ENCODE data around the gene OS9. TPM values are rescaled to one million over a fixed set of nuclear protein-coding genes. Genes with fewer than 3 reads are reported as not detected.

Gene OS9
- total and polyA plus RNA-seq, 4 donors: 139 to 253 (median 230) TPM

DNA sequence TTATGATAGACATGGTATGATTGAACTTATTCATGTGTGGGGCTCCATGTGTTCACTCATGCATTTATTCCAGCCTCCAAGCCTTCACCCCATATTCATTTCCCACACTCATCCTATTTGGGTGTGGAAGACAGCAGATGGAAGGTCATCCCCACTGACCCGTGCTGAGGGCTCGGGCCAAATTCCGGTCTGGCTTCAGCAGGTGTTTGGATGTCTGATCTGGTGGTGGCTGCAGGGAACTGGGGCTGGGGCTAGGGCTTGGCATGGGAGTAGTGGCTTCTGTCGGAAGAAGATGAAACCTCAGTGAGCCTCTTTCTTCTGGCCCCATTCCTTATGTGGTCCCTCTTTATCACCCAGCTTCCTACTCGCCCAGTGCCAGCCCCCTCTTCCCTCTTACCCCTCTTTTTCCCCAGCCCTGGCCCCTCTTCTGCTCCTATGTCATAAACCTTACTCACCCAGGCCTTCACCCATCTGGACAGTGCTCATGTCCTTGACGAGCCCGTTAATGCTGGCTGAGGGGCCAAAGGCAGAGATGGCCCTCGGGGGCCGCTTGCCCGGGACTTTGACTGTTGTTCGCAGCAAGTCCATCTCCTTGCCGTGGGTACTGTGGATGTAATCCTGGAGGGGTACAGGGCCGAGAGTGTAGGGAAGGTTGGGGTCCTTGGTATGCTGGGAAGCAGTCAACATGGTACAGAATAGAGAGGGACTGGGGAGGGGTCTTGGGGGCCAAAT lies 36.6 kb downstream of the OS9 start:
- Histone ChIP-seq H3K36me3 (ENCODE audit: control insufficient read depth in 1 of 2, insufficient read depth in 2 of 2, low read length in 1 of 2) (no peaks in the 10 kb centered on the region), H3K4me3 (ENCODE audit: low read length in 2 of 2) (no peak overlapping the region), H3K27ac (ENCODE audit: low read depth in 1 of 2, low read length in 2 of 2) (no peak overlapping the region), H3K4me1 (ENCODE audit: control insufficient read depth in 1 of 2, insufficient read depth in 2 of 2, low read length in 2 of 2) (no peaks in the 10 kb centered on the region), H3K27me3 (ENCODE audit: control insufficient read depth in 1 of 2, insufficient read depth in 2 of 2, low read length in 1 of 2) (no peaks in the 10 kb centered on the region), H3K9me3 (ENCODE audit: control insufficient read depth, low read length) (no peaks in the 10 kb centered on the region)
- intact Hi-C loops (cut with DNase I): no loop called here
- WGBS, 2 donors: 76 to 78% methylated on average over 13 of the region's 13 CpGs
- no peak for ATAC-seq (ENCODE audit: low FRiP score)
- DNase-seq: no peak

DNA sequence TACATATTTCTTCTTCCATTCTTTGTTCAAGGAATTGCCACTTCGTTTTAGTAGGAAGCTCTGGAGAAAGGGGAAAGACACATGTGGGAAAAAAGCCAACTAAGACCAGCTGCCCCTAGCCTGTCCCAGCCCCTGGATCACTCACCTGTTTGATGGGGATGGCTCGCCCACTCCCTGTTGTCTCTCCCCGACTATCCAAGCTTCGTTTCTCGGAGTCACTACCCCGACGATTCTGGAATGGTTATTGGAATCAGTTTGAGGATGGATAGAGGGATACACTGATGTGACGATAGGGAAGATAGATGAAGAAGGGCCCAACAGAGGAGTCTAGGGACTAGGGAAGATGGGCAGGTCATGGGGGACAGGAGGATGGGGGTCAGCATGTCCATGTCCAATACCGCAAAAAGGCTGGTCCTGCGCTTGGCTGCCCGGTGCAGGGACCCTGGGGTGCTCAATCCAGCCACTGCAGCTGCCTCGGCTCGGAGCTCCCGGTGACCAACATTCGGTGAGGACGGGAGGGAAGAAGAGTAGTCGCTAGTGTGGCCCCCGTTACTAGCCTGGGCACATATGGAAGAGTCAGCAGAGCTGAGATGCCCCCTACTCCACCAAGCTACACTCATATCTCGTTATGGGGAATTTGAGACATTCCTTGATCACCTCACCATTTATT lies 37.6 kb downstream of the OS9 start:
- Histone ChIP-seq H3K9me3 (ENCODE audit: control insufficient read depth, low read length) (no peaks in the 10 kb centered on the region), H3K4me1 (ENCODE audit: control insufficient read depth in 1 of 2, insufficient read depth in 2 of 2, low read length in 2 of 2) (no peaks in the 10 kb centered on the region), H3K4me3 (ENCODE audit: low read length in 2 of 2) (no peak overlapping the region), H3K27me3 (ENCODE audit: control insufficient read depth in 1 of 2, insufficient read depth in 2 of 2, low read length in 1 of 2) (no peaks in the 10 kb centered on the region), H3K36me3 (ENCODE audit: control insufficient read depth in 1 of 2, insufficient read depth in 2 of 2, low read length in 1 of 2) (no peaks in the 10 kb centered on the region), H3K27ac (ENCODE audit: low read depth in 1 of 2, low read length in 2 of 2) (no peak overlapping the region)
- ATAC-seq (ENCODE audit: low FRiP score) (no peak), DNase-seq (no peak)
- WGBS, 2 donors: 74 to 81% methylated on average over 19 of the region's 19 CpGs
- intact Hi-C loops (cut with DNase I): no loop called here

DNA sequence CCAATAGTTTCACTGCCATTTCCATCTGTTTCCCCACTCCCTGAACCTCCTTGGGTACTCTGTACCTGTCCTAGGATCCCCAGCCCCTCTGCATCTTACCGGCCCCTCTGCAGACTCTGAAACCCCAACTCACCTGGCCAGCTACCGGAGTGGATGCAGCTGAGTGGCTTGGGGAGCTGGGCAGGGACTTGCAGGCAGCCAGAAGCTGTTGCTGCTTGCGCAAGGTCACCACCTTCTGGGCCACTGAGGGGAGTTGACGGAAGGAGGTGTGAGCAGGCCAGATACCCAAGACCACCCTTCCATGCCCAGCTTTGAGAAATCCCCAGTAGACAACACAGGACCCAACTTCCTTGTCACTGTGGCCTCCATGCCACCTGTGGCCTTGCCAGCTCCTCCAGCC lies 38.3 kb downstream of the OS9 start:
- intact Hi-C loops (cut with DNase I): no loop called here
- no peak for ATAC-seq (ENCODE audit: low FRiP score)
- no peak for DNase-seq
- Histone ChIP-seq H3K4me3 (ENCODE audit: low read length in 2 of 2) (no peak overlapping the region), H3K4me1 (ENCODE audit: control insufficient read depth in 1 of 2, insufficient read depth in 2 of 2, low read length in 2 of 2) (no peaks in the 10 kb centered on the region), H3K36me3 (ENCODE audit: control insufficient read depth in 1 of 2, insufficient read depth in 2 of 2, low read length in 1 of 2) (no peaks in the 10 kb centered on the region), H3K27ac (ENCODE audit: low read depth in 1 of 2, low read length in 2 of 2) (no peak overlapping the region), H3K9me3 (ENCODE audit: control insufficient read depth, low read length) (no peaks in the 10 kb centered on the region), H3K27me3 (ENCODE audit: control insufficient read depth in 1 of 2, insufficient read depth in 2 of 2, low read length in 1 of 2) (no peaks in the 10 kb centered on the region)
- 63 to 69% methylated on average over 4 of the region's 4 CpGs for WGBS, 2 donors

DNA sequence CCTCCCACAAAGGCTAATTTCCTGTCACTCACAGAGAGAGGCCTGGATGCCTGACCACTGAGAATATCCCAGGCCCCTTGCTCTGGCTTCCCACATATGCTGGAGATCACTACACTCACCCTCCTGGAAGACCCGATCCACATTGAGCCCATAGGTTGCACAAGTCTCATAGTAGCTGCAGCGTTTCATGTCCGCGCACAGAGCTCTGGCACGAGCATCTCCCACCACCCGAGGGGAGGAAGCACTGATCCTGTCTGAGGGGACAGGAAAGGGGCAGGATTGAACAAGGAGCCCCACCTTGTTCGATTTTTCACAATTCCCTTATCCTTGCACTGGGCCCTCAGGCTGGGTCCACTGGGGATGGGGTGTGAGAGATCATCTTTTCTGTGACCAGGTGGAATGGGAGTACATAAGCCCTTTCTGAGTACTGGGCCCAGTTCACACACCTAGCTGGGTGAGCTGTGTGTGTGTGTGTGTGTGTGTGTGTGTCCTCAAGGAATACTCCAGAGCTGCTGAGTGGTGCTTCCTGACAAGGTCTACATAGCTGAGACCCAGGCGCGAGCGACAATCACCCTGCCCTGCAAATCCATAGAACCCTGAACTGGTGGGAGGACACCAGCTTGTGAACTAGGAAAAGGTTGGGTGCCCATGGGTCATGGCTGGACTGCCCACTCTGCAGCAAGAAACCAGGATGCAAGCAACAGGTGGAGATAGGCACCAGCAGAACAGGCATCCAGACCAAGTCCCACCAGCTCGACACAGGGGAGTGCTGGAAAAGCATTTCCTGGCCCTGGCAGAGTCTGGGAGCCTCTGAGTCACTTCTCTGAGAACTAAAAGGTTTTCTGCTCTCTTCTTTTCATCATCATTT lies 39.0 kb downstream of the OS9 start:
- no peaks in the 10 kb centered on the region for H3K36me3 ChIP-seq (ENCODE audit: control insufficient read depth in 1 of 2, insufficient read depth in 2 of 2, low read length in 1 of 2)
- 79 to 84% methylated on average over 11 of the region's 11 CpGs for WGBS, 2 donors
- no peaks in the 10 kb centered on the region for H3K4me1 ChIP-seq (ENCODE audit: control insufficient read depth in 1 of 2, insufficient read depth in 2 of 2, low read length in 2 of 2)
- H3K9me3 ChIP-seq (ENCODE audit: control insufficient read depth, low read length): no peaks in the 10 kb centered on the region
- no peak overlapping the region for H3K27ac ChIP-seq (ENCODE audit: low read depth in 1 of 2, low read length in 2 of 2)
- no peak overlapping the region for H3K4me3 ChIP-seq (ENCODE audit: low read length in 2 of 2)
- DNase-seq: no peak
- intact Hi-C loops (cut with DNase I): no loop called here
- no peak for ATAC-seq (ENCODE audit: low FRiP score)
- no peaks in the 10 kb centered on the region for H3K27me3 ChIP-seq (ENCODE audit: control insufficient read depth in 1 of 2, insufficient read depth in 2 of 2, low read length in 1 of 2)

DNA sequence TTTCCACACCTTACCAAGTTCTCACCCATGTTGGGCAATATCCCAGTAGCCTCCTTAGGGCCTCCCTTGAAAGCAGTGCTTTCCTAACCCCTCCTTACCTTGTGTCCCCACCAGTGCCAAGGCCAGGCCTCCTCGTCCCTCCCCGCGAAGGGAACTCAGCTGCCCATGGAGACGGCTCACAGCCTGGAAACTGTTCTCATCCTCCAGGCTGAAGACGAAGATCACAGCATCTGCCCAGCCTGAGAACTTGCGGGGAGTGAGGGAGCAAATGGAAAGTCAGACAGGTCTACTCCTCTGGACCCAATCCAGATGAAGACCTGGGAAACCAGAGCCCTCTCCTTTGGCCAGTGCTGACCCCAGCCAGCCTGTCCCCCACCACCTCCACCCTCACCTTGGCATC lies 40.0 kb downstream of the OS9 start:
- DNase-seq: no peak
- no peaks in the 10 kb centered on the region for H3K36me3 ChIP-seq (ENCODE audit: control insufficient read depth in 1 of 2, insufficient read depth in 2 of 2, low read length in 1 of 2)
- H3K27me3 ChIP-seq (ENCODE audit: control insufficient read depth in 1 of 2, insufficient read depth in 2 of 2, low read length in 1 of 2): no peaks in the 10 kb centered on the region
- ATAC-seq (ENCODE audit: low FRiP score): no peak
- no peaks in the 10 kb centered on the region for H3K9me3 ChIP-seq (ENCODE audit: control insufficient read depth, low read length)
- WGBS, 2 donors: 64 to 74% methylated on average over 6 of the region's 6 CpGs
- no peaks in the 10 kb centered on the region for H3K4me1 ChIP-seq (ENCODE audit: control insufficient read depth in 1 of 2, insufficient read depth in 2 of 2, low read length in 2 of 2)
- no peak overlapping the region for H3K27ac ChIP-seq (ENCODE audit: low read depth in 1 of 2, low read length in 2 of 2)
- no peak overlapping the region for H3K4me3 ChIP-seq (ENCODE audit: low read length in 2 of 2)
- intact Hi-C loops (cut with DNase I): no loop called here

DNA sequence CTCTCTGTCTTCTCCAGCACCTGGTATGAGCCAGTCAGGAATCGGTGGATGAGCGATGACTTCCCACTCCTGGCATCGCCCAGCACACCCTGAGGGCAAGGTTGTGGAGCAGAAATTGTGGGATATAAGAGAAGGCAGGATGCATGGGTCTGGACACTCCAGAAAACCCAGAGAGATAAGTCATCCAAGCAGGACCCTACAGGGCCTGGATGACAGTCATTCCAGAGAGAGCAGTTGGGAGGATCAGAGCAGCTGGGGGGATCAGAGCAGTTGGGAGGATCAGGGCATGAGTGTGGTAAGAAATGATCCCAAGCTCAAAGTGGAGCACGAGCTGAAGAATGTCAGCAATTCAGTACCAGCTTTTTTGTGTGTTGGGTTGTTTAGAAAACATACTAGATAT lies 40.7 kb downstream of the OS9 start:
- intact Hi-C loops (cut with DNase I): no loop called here
- no peak overlapping the region for H3K27ac ChIP-seq (ENCODE audit: low read depth in 1 of 2, low read length in 2 of 2)
- ATAC-seq (ENCODE audit: low FRiP score) (no peak), DNase-seq (no peak)
- no peaks in the 10 kb centered on the region for H3K27me3 ChIP-seq (ENCODE audit: control insufficient read depth in 1 of 2, insufficient read depth in 2 of 2, low read length in 1 of 2)
- no peaks in the 10 kb centered on the region for H3K9me3 ChIP-seq (ENCODE audit: control insufficient read depth, low read length)
- no peaks in the 10 kb centered on the region for H3K36me3 ChIP-seq (ENCODE audit: control insufficient read depth in 1 of 2, insufficient read depth in 2 of 2, low read length in 1 of 2)
- H3K4me3 ChIP-seq (ENCODE audit: low read length in 2 of 2): no peak overlapping the region
- no peaks in the 10 kb centered on the region for H3K4me1 ChIP-seq (ENCODE audit: control insufficient read depth in 1 of 2, insufficient read depth in 2 of 2, low read length in 2 of 2)
- 76 to 89% methylated on average over 4 of the region's 4 CpGs for WGBS, 2 donors

DNA sequence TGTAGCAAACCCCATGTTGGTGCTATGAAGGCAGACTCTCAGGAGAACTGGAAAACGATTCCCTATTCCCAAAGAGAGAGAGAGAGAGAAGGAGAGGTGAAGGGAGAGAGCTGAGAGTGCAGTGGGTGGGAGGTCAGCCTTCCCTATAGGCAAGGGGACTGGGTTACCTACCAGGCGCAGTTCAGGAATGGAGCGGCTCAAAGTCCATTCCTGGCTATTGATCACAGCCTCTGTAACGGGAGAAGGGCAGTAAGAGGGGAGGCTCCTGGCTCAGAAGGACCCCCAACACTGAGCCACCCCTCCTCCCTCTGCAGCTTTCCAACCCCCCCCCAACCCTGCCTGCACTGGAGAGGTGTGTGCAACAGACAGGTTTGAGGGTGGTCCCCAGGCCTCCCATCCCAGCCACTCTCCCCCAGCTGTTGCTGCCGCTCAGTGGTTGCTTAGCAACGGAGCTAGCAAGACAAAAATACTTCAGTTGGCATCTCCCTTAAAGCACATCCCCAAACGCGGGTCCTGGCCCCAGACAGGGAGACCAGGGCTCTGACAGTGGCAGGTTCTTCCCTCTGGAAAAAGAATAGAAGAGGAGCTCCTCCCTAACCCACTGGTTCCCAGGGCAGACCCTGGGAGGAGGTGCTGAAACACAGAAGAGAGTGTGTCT lies 41.4 kb downstream of the OS9 start:
- ATAC-seq (ENCODE audit: low FRiP score) (no peak), DNase-seq (no peak)
- Histone ChIP-seq H3K36me3 (ENCODE audit: control insufficient read depth in 1 of 2, insufficient read depth in 2 of 2, low read length in 1 of 2) (no peaks in the 10 kb centered on the region), H3K27me3 (ENCODE audit: control insufficient read depth in 1 of 2, insufficient read depth in 2 of 2, low read length in 1 of 2) (no peaks in the 10 kb centered on the region), H3K4me3 (ENCODE audit: low read length in 2 of 2) (no peak overlapping the region), H3K27ac (ENCODE audit: low read depth in 1 of 2, low read length in 2 of 2) (no peak overlapping the region), H3K4me1 (ENCODE audit: control insufficient read depth in 1 of 2, insufficient read depth in 2 of 2, low read length in 2 of 2) (no peaks in the 10 kb centered on the region), H3K9me3 (ENCODE audit: control insufficient read depth, low read length) (no peaks in the 10 kb centered on the region)
- 13 to 14% methylated on average over 8 of the region's 8 CpGs for WGBS, 2 donors
- intact Hi-C loops (cut with DNase I): no loop called here

DNA sequence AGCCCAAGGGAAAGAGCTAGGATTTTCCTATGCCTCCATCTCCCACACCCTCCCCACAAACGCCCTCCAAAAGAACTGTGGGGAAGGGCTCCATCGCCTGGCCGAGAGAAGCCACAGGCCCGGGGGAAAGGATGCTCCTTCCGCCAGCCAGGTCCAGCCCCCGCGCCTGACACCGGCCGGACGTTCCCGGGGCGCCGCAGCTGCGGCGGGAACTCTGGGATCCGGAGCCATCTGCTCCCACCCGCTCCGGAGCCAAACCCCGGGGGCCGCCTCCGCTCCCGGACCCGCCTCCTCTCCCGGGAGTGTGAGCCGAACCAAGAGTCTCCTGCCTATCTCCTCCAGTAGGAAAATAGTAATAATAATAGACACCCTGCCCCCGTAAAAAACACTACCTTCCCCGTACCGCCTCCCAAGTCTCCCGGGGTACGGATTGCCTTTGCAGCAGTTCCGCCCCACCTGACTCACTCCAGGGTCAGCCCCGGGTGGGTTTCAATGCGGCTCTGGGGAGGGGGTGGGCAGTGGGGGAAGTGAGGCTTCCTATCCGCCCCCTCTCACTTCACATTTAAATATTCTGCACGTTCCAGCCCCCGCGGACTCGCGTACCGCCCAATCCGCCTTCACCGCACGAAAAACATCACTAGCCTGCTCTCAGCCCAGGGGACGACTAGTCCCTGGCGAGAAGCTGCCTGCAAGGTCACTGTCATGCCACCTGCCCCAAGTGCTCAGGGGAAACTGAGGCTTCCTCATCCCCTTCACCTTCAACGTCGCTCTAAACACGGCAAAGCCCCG lies 42.2 kb downstream of the OS9 start:
- Histone ChIP-seq H3K27ac (ENCODE audit: low read depth in 1 of 2, low read length in 2 of 2) (no peak overlapping the region), H3K9me3 (ENCODE audit: control insufficient read depth, low read length) (no peaks in the 10 kb centered on the region), H3K4me1 (ENCODE audit: control insufficient read depth in 1 of 2, insufficient read depth in 2 of 2, low read length in 2 of 2) (no peaks in the 10 kb centered on the region), H3K4me3 (ENCODE audit: low read length in 2 of 2) (no peak overlapping the region), H3K36me3 (ENCODE audit: control insufficient read depth in 1 of 2, insufficient read depth in 2 of 2, low read length in 1 of 2) (no peaks in the 10 kb centered on the region), H3K27me3 (ENCODE audit: control insufficient read depth in 1 of 2, insufficient read depth in 2 of 2, low read length in 1 of 2) (no peaks in the 10 kb centered on the region)
- 6 to 8% methylated on average over 48 to 49 of the region's 49 CpGs for WGBS, 2 donors
- DNase-seq (no peak), ATAC-seq (ENCODE audit: low FRiP score) (no peak)
- intact Hi-C loops (cut with DNase I): no loop called here

All from aorta (tissue), 5 donors.